HL-60/S4 (cell line): ENCODE results near the gene ADARB2.
"Not testable (repeated sequence)": the region's sequence is repeated elsewhere in the genome, so short reads cannot be mapped to it uniquely, and the experiment has no call there.

ENCODE experiments used
- in situ Hi-C: fragments of 300-500 bp; cut with MboI; formaldehyde crosslinking; loops from 2 replicates; pipeline ENCODE4 v1.14.3; 2022; ENCODE audit warnings: low sequenced_read_pairs

The ADARB2 gene

GRCh38 chr10:1449572-1450205 lies 287.6 kb downstream of the ADARB2 start:
- in situ Hi-C loops, result no loop called here

- in situ Hi-C loops, result no loop called here
Observed at GRCh38 chr10:1449021-1449420, 288.3 kb downstream of the ADARB2 start.

GRCh38 chr10:1448252-1448930 lies 288.9 kb downstream of the ADARB2 start:
- in situ Hi-C loops, result no loop called here

GRCh38 chr10:1444826-1445225 lies 292.5 kb downstream of the ADARB2 start:
- in situ Hi-C loops, result no loop called here

GRCh38 chr10:1440897-1441296 lies 296.4 kb downstream of the ADARB2 start:
- in situ Hi-C loops, result no loop called here

GRCh38 chr10:1434912-1435692 lies 302.2 kb downstream of the ADARB2 start:
- in situ Hi-C loops, result no loop called here

GRCh38 chr10:1434202-1434601 lies 303.1 kb downstream of the ADARB2 start:
- in situ Hi-C loops, result no loop called here

- in situ Hi-C loops, result no loop called here
Observed at GRCh38 chr10:1432161-1432560, 305.2 kb downstream of the ADARB2 start.

GRCh38 chr10:1431229-1431628 lies 306.1 kb downstream of the ADARB2 start:
- in situ Hi-C loops, result no loop called here

- in situ Hi-C loops, result not testable (repeated sequence)
Observed at GRCh38 chr10:1427521-1428186, 309.7 kb downstream of the ADARB2 start.

GRCh38 chr10:1426786-1427185 lies 310.5 kb downstream of the ADARB2 start:
- in situ Hi-C loops, result no loop called here

GRCh38 chr10:1425879-1426278 lies 311.4 kb downstream of the ADARB2 start:
- in situ Hi-C loops, result no loop called here

GRCh38 chr10:1424648-1425047 lies 312.7 kb downstream of the ADARB2 start:
- in situ Hi-C loops, result no loop called here

- in situ Hi-C loops, result no loop called here
Observed at GRCh38 chr10:1423676-1424253, 313.6 kb downstream of the ADARB2 start.

GRCh38 chr10:1422275-1422674 lies 315.1 kb downstream of the ADARB2 start:
- in situ Hi-C loops, result no loop called here

- in situ Hi-C loops, result no loop called here
Observed at GRCh38 chr10:1420661-1421362, 316.5 kb downstream of the ADARB2 start.

- in situ Hi-C loops, result no loop called here
Observed at GRCh38 chr10:1419796-1420610, 317.3 kb downstream of the ADARB2 start.

- in situ Hi-C loops, result no loop called here
Observed at GRCh38 chr10:1418031-1418550, 319.2 kb downstream of the ADARB2 start.

- in situ Hi-C loops, result no loop called here
Observed at GRCh38 chr10:1417574-1417973, 319.8 kb downstream of the ADARB2 start.
